Measurements from ENCODE around the gene BPHL.
"Not testable (repeated sequence)": the region's sequence is repeated elsewhere in the genome, so short reads cannot be mapped to it uniquely, and the experiment has no call there.

BPHL gene

GRCh38 chr6:3156184-3157130 is 37.9 kb downstream of the BPHL start:
- DNase-seq (ENCODE audit: low read depth), result not testable (repeated sequence)

DNA sequence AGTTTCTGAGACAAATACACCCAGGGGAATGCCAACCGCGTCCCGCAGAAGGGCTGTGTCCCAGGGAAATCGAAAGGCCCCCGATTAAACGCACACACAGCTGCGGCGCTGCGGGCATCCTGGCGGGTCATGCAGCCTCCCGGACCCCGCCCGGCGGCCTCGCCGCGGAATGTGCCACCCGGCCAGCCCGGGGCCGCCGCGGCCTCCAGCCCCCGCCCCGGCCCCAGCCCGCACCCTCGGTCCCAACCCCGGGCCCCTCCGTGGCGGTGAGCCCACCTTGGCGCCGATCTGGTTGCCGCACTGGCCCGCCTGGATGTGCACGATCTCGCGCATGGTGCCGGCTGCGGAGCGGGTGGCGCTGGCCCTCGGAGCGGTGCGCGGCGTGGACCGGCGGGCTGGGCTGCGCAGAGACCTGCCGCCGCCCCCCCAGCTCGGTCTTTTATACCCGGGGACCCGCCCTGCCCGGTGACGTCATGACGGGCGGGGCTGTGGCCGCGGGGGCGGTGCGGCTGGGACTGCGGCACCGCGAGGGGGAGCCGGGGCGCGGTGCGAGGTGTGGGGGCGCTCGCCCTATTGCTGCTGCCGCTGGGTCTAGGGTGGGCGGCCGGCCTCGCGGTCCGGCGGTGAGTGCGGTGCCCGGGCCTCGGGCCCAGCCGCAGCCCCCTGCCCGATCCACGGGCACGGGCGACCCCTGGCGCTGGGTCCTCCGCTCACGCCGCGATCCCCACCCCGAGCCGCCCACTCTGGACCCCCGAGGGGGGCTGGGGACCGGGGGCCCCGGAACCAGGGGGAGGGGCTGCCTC is 38.8 kb downstream of the BPHL start, which contains the start of gene TUBB2A:
Gene TUBB2A (minus strand): TSS at position 414 of the 803 bp plus-strand sequence. CDS start 81 bp downstream, at position 333.
- peak; percentile 76 for DNase-seq (ENCODE audit: low read depth)

- no peak for DNase-seq (ENCODE audit: low read depth)
Measured at GRCh38 chr6:3159805-3160781, 41.6 kb downstream of the BPHL start.

DNA sequence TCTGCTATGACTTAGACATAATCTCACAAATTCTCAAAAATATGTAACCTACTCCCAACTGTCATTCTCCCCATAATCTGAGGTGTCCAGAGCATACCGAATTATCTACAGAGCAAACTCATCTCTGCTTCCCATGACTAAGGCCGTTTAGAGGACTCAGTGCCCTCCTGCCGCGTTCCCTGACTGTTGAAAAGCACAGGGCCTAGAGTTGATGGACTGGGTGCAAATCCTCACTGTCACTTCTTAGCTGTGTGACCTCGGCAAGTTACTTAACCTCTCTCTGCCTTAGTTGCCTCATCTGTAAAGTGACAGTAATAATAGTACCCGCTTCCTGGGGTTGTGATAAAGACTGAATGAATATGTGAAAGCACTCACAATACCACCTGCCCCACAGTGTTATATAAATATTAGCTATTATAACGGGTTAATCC is 43.6 kb downstream of the BPHL start:
- no peak for DNase-seq (ENCODE audit: low read depth)

- DNase-seq (ENCODE audit: low read depth), result no peak
Measured at GRCh38 chr6:3162565-3163247, 44.2 kb downstream of the BPHL start.

GRCh38 chr6:3163248-3163594 is 44.7 kb downstream of the BPHL start:
- no peak for DNase-seq (ENCODE audit: low read depth)

- DNase-seq (ENCODE audit: low read depth), result no peak
Measured at GRCh38 chr6:3164388-3164787, 45.9 kb downstream of the BPHL start.

GRCh38 chr6:3165631-3166534 is 47.4 kb downstream of the BPHL start:
- no peak for DNase-seq (ENCODE audit: low read depth)

GRCh38 chr6:3166535-3167225 is 48.2 kb downstream of the BPHL start:
- not testable (repeated sequence) for DNase-seq (ENCODE audit: low read depth)

DNA sequence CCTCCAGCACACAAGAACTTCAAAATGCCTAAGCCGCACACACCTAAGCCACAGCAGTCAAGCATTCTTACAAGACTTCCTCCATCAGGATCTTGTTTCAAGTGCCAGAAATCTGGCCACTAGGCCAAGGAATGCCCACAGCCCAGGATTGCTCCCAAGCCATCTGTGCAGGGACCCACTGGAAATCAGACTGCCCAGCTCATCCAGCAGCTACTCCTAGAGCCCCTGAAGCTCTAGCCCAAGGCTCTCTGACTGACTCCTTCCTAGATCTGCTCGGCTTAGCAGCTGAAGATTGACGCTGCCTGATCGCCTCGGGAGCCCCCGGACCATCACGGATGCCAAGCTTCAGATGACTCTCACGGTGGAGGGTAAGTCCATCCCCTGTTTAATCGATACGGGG is 49.5 kb downstream of the BPHL start:
- not testable (repeated sequence) for DNase-seq (ENCODE audit: low read depth)

GRCh38 chr6:3170676-3171075 is 52.2 kb downstream of the BPHL start:
- DNase-seq (ENCODE audit: low read depth), result not testable (repeated sequence)

DNA sequence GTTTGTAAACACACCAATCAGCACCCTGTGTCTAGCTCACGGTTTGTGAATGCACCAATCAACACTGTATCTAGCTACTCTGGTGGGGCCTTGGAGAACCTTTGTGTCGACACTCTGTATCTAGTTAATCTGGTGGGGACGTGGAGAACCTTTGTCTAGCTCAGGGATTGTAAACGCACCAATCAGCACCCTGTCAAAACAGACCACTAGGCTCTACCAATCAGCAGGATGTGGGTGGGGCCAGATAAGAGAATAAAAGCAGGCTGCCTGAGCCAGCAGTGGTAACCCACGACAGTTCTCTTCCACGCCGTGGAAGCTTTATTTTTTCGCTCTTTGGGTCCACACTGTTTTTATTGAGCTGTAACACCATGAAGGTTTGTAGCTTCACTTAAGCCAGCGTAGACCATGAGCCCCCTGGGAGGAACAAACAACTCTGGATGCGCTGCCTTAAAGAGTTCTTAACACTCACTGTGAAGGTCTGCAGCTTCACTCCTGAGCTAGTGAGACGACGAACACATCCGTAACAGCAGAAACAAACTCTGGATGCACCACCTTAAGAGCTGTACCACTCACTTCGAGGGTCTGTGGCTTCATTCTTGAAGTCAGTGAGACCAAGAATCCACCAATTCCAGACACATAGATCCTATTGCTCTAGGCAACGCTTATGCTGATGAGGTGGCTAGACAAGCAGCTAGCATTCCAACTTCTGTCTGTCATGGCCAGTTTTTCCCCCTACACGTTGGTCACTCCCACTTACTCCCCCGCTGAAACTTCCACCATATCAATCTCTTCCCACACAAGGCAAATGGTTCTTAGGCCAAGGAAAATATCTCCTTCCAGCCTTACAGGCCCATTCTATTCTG is 53.0 kb downstream of the BPHL start:
- DNase-seq (ENCODE audit: low read depth), result not testable (repeated sequence)

- DNase-seq (ENCODE audit: low read depth), result not testable (repeated sequence)
Measured at GRCh38 chr6:3172789-3173188, 54.3 kb downstream of the BPHL start.

GRCh38 chr6:3173636-3174089 is 55.2 kb downstream of the BPHL start:
- not testable (repeated sequence) for DNase-seq (ENCODE audit: low read depth)

- no peak for DNase-seq (ENCODE audit: low read depth)
Measured at GRCh38 chr6:3175715-3176402, 57.3 kb downstream of the BPHL start.

DNA sequence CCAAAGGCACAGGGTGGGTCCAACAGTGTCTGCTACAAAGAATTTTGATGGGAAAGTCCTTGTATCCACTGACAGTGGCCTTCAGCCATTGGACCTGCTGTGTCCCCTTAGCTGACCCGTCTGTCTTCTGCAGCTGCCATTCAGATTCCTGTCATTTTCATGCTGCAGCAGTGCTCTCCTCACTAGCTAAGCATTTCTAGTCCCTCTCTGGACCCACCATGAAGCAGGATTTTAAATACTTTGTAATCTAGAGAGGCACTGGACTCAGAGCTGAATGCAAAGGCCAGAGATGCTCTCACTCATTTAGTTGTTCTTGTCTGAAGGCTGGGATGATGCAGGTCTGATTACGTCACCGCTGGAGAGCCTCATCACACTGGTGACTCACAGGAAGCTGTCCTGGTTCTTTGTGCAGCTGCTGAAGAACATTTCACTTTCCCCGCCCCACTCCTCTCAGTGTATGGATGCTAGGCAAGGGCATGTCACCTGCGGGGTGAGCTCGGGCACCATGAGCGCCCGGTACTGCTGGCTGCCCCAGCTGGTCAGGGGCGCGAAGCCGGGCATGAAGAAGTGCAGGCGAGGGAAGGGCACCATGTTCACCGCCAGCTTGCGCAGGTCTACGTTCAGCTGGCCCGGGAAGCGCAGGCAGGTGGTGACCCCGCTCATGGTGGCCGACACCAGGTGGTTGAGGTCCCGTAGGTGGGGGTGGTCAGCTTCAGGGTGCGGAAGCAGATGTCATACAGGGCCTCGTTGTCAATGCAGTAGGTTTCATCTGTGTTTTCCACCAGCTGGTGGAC is 58.2 kb downstream of the BPHL start:
- no peak for DNase-seq (ENCODE audit: low read depth)

GRCh38 chr6:3178666-3179065 is 60.2 kb downstream of the BPHL start:
- not testable (repeated sequence) for DNase-seq (ENCODE audit: low read depth)
